ENCODE results near the gene ADAM33.

ADAM33 gene

DNA sequence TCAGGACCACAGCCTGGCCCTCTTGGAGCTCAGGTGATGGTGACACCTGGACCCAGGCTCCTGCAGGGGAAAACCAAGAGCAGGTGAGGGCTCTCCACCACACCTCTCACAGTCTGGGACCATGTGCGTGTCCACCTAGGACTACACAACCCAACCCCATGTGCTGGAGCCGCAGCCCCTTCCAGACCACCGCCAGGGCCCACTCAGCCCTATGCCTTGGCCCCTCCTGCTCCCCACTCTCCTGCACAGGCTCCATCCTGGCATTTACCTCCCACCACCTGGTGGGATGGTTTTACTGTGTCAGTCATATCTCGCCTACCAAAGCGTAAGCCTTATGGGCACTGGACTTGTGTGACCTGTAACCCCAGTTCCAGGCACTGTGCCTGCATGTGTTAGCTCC is 13.1 kb upstream of the ADAM33 start:
- no peak overlapping the region for H3K4me3 ChIP-seq (ENCODE audit: low read depth, low read length)
- TF ChIP-seq CTCF (conservative IDR thresholded peaks at IDR 0.05; ENCODE audit: low read depth, low read length) = no peak
- DNase-seq (ENCODE audit: low read depth) = no peak

GRCh38 chr20:3693376-3693775 is 11.6 kb upstream of the ADAM33 start:
- no peak for TF ChIP-seq CTCF (conservative IDR thresholded peaks at IDR 0.05; ENCODE audit: low read depth, low read length)
- no peak for DNase-seq (ENCODE audit: low read depth)
- no peak overlapping the region for H3K4me3 ChIP-seq (ENCODE audit: low read depth, low read length)

DNA sequence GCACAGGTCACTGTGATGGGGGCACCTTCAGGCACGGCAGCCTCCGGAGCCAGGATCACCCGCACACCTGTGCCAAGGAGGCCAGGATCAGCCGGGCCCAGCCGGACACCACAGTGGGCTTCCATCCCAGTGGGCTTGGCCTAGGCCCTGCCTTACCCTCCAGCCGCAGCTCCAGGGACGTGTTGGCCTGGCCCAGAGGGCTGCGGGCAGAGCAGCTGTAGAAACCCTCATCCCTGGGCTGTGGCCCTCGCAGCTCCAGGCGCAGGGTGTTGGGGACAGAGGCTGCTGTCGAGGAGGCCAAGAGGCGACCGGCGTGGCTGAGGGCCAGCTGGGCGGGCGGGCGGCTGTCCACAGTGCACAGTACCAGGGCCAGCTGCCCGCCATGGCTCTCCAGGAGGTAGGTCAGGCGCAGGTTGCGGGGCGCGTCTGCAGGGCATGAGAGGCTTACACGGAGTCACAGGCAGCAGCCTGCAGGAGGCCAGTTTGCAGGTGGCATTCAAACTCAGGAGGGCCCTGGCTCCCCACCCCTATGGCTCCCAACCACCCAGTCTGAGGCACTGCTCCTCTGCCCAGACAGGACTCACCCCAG is 11.0 kb upstream of the ADAM33 start:
- DNase-seq (ENCODE audit: low read depth) = no peak
- TF ChIP-seq CTCF (conservative IDR thresholded peaks at IDR 0.05; ENCODE audit: low read depth, low read length) = no peak
- no peak overlapping the region for H3K4me3 ChIP-seq (ENCODE audit: low read depth, low read length)

GRCh38 chr20:3691897-3692296 is 10.1 kb upstream of the ADAM33 start:
- no peak for DNase-seq (ENCODE audit: low read depth)
- no peak for TF ChIP-seq CTCF (conservative IDR thresholded peaks at IDR 0.05; ENCODE audit: low read depth, low read length)
- H3K4me3 ChIP-seq (ENCODE audit: low read depth, low read length) = no peak overlapping the region

DNA sequence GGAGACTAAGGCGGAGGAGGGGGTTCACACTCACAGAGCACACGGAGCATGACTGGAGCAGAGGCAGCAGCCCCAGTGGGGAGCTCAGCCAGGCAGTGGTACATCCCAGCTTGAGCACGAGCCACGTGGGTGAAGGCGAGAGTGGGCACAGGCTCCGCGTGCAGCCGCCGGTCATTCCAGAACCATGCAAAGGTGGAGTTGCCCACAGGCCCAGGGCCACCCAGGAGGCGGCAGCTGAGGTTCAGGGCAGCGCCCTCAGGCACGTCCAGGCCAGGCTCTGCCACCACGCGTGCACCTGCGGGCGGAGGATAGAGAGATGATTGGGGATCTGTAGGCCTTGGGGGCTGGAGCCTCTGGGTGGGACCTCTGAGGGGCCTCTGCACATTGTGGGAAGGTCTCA is 9.5 kb upstream of the ADAM33 start:
- no peak for TF ChIP-seq CTCF (conservative IDR thresholded peaks at IDR 0.05; ENCODE audit: low read depth, low read length)
- DNase-seq (ENCODE audit: low read depth) = no peak

DNA sequence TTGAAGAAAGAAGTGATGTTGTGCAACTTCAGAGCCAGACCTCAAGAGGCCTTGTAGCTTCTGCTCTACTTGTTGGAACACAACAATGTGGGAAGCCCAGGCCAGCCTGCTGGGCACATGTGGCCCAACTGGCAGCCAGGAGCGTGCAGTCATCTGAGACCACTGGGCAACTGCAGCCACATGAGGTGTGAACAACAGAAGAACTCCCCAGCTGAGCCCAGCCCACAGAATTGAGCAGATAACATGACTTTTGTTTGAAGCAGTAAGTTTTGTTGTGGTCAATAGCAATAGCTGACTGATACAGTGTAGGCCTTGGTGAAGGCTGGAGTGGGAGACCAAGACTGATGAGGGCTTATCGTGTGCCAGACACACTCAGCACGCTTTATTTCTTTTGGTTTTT is 8.6 kb upstream of the ADAM33 start:
- TF ChIP-seq CTCF (conservative IDR thresholded peaks at IDR 0.05; ENCODE audit: low read depth, low read length) = no peak
- no peak overlapping the region for H3K4me3 ChIP-seq (ENCODE audit: low read depth, low read length)
- no peak for DNase-seq (ENCODE audit: low read depth)

More for the DNA sequence above, 9.5 kb upstream of the ADAM33 start:
- no peak overlapping the region for H3K4me3 ChIP-seq (ENCODE audit: low read depth, low read length)

DNA sequence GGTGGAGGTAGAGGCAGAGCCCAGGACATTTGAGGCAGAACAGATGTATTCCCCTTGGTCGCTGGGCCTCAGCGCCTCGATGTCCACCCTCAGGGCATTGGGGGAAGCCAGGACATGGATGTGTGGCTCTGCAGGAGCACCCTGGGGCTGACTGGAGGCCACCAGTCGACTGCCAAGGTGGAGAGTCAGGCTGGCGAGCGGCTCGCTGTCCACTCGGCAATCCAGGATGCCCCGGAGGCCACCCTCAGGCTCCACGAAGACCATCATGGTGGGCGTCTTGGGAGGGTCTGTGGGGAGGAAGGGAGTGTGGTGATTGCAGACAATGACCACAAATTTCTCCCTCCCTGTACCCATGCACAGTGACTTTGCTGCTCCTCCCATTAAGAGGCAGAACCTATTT is 8.2 kb upstream of the ADAM33 start:
- no peak overlapping the region for H3K4me3 ChIP-seq (ENCODE audit: low read depth, low read length)
- TF ChIP-seq CTCF (conservative IDR thresholded peaks at IDR 0.05; ENCODE audit: low read depth, low read length) = no peak
- DNase-seq (ENCODE audit: low read depth) = no peak

Data from choroid plexus epithelial cell (primary cell).